Panc1 (cell line): ENCODE results near the gene PARP8. TPM values are rescaled to one million over a fixed set of nuclear protein-coding genes. Genes with fewer than 3 reads are reported as not detected.
"Not testable (repeated sequence)": the region's sequence is repeated elsewhere in the genome, so short reads cannot be mapped to it uniquely, and the experiment has no call there.

Experiments
- ATAC-seq: fragments of 200-7000 bp; cut with Tn5 transposase; 2 replicates; pipeline ENCODE4 v1.9.1; 2020; ENCODE audit warnings: mild to moderate bottlenecking, moderate library complexity
- BruUV-seq: library from RNA; stranded (reverse); fragments of 400-500 nt; replicated peaks from 2 replicates; lab custom pipeline; 2021; lab: Mats Ljungman, UMichigan
- CTCF ChIA-PET: fragments of 300-600 bp; sonication (Branson Sonifier 250); formaldehyde crosslinking; loops from one replicate; lab custom pipeline; 2022; ENCODE audit warnings: antibody characterized with exemption; lab: Charles Lee
- POLR2A ChIA-PET: fragments of 300-600 bp; sonication (Branson Sonifier 250); formaldehyde crosslinking; loops from one replicate; lab custom pipeline; 2022; ENCODE audit warnings: antibody characterized with exemption; lab: Charles Lee
- DNase-seq: peaks from one replicate; pipeline ENCODE4 v3.0.0-alpha.2; 2010; ENCODE audit warnings: low read depth, low spot score
- H3K27ac ChIP-seq: 2 replicates; pipeline ENCODE4 v1.5.1; 2011; ENCODE audit warnings: mild to moderate bottlenecking, low read length, inconsistent platforms
- H3K27me3 ChIP-seq: fragments of 200-500 bp; sonication (Bioruptor generic); 2 replicates; pipeline ENCODE4 v1.6.0; 2014; ENCODE audit warnings: low read length, inconsistent platforms; ENCODE audit not compliant: control insufficient read depth, insufficient read depth
- H3K36me3 ChIP-seq: fragments of 200-500 bp; sonication (Bioruptor generic); 2 replicates; pipeline ENCODE4 v1.5.1; 2014; ENCODE audit warnings: inconsistent platforms, mild to moderate bottlenecking, low read length, moderate library complexity; ENCODE audit not compliant: control insufficient read depth, insufficient read depth
- H3K4me1 ChIP-seq: 2 replicates; pipeline ENCODE4 v1.5.1; 2011; ENCODE audit warnings: inconsistent platforms, mild to moderate bottlenecking, low read length, moderate library complexity; ENCODE audit not compliant: control insufficient read depth, insufficient read depth
- H3K4me3 ChIP-seq, 2 experiments: 2 replicates each; pipeline ENCODE4 v1.5.1; 2011 to 2012; ENCODE audit warnings: low read depth in 2 of 2, low read length in 2 of 2, mild to moderate bottlenecking in 2 of 2, inconsistent platforms in 1 of 2, moderate library complexity in 1 of 2
- H3K9me3 ChIP-seq: fragments of 200-500 bp; sonication (Bioruptor generic); 2 replicates; pipeline ENCODE4 v1.5.1; 2014; ENCODE audit warnings: low read depth, mild to moderate bottlenecking, inconsistent platforms, low read length, moderate library complexity; ENCODE audit not compliant: control insufficient read depth, insufficient read depth
- POLR2AphosphoS5 ChIP-seq: IDR thresholded peaks from 2 replicates; pipeline ENCODE4 v1.6.1; 2012; ENCODE audit warnings: mild to moderate bottlenecking, low read depth, low read length, moderate library complexity
- SIN3A ChIP-seq: IDR thresholded peaks from 2 replicates; pipeline ENCODE4 v1.6.1; 2012; ENCODE audit warnings: low read depth, mild to moderate bottlenecking, low read length, moderate library complexity, borderline replicate concordance; ENCODE audit not compliant: insufficient read depth
- TCF7L2 ChIP-seq: IDR thresholded peaks from 2 replicates; pipeline ENCODE4 v1.6.1; 2011; ENCODE audit warnings: mild to moderate bottlenecking, low read depth, low read length, inconsistent platforms
- in situ Hi-C: cut with HindIII; loops from 2 replicates; pipeline ENCODE4 v1.10.0; 2016; ENCODE audit warnings: low sequenced_read_pairs, low pct_unique_long_range_greater_than_20kb
- intact Hi-C: fragments of 100-400 bp; cut with micrococcal nuclease; formaldehyde crosslinking; loops from one replicate; pipeline ENCODE4 v1.10.0; 2022; ENCODE audit not compliant: unreplicated experiment
- total RNA-seq: library from RNA; stranded (reverse); gene quantifications from one replicate; pipeline ENCODE4 v1.2.1, GENCODE V29; 2021; ENCODE audit not compliant: unreplicated experiment
- TF ChIP-seq, protein P1 (sequence below): fragments of 450-650 bp; IDR thresholded peaks from 2 replicates; pipeline ENCODE4 v1.5.1; 2017; ENCODE audit warnings: mild to moderate bottlenecking
- TF ChIP-seq, protein P2 (sequence below), 2 experiments: IDR thresholded peaks; 2 replicates each; pipeline ENCODE4 v1.6.1; 2011 to 2012; ENCODE audit warnings: low read depth in 2 of 2, control low read depth in 1 of 2, low read length in 1 of 2, mild to moderate bottlenecking in 1 of 2, moderate library complexity in 1 of 2; ENCODE audit not compliant: insufficient read depth in 1 of 2

Gene PARP8
- total RNA-seq, 1 experiment from 2014 or later: 20.2 TPM

DNA sequence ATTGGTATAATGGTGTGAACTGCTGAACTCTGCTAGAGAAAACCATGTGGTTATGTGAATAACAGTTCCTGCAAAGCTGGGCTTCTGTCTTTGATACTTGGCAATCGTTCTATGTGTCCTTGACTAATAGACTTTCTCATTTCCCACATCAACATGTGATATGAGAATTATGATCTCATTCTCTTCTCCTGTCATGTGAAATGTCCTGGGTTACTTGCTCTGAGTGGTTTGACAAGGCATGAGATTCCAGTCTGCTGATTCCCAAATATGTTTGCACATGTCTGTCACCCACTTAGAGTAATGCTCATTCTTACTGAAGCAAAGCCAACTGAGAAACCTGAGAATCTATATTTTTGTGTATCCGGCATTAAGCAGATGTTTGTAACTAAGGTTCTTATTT is 141.2 kb downstream of the PARP8 start:
- no peaks in the 10 kb centered on the region; the same call in 1 of the 2 replicates for H3K36me3 ChIP-seq
- no peaks in the 10 kb centered on the region for H3K4me1 ChIP-seq
- no TSS peak for BruUV-seq
- ATAC-seq: no peak
- no peak overlapping the region for H3K27ac ChIP-seq
- intact Hi-C loops: no loop called here
- POLR2A ChIA-PET: no interaction called here
- no peaks in the 10 kb centered on the region for H3K27me3 ChIP-seq
- H3K9me3 ChIP-seq: peaks cover 5% of the 10 kb centered on the region
- in situ Hi-C loops: no loop called here
- TF ChIP-seq, protein P1, sequence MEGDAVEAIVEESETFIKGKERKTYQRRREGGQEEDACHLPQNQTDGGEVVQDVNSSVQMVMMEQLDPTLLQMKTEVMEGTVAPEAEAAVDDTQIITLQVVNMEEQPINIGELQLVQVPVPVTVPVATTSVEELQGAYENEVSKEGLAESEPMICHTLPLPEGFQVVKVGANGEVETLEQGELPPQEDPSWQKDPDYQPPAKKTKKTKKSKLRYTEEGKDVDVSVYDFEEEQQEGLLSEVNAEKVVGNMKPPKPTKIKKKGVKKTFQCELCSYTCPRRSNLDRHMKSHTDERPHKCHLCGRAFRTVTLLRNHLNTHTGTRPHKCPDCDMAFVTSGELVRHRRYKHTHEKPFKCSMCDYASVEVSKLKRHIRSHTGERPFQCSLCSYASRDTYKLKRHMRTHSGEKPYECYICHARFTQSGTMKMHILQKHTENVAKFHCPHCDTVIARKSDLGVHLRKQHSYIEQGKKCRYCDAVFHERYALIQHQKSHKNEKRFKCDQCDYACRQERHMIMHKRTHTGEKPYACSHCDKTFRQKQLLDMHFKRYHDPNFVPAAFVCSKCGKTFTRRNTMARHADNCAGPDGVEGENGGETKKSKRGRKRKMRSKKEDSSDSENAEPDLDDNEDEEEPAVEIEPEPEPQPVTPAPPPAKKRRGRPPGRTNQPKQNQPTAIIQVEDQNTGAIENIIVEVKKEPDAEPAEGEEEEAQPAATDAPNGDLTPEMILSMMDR: no peak
- TF ChIP-seq, protein P2, sequence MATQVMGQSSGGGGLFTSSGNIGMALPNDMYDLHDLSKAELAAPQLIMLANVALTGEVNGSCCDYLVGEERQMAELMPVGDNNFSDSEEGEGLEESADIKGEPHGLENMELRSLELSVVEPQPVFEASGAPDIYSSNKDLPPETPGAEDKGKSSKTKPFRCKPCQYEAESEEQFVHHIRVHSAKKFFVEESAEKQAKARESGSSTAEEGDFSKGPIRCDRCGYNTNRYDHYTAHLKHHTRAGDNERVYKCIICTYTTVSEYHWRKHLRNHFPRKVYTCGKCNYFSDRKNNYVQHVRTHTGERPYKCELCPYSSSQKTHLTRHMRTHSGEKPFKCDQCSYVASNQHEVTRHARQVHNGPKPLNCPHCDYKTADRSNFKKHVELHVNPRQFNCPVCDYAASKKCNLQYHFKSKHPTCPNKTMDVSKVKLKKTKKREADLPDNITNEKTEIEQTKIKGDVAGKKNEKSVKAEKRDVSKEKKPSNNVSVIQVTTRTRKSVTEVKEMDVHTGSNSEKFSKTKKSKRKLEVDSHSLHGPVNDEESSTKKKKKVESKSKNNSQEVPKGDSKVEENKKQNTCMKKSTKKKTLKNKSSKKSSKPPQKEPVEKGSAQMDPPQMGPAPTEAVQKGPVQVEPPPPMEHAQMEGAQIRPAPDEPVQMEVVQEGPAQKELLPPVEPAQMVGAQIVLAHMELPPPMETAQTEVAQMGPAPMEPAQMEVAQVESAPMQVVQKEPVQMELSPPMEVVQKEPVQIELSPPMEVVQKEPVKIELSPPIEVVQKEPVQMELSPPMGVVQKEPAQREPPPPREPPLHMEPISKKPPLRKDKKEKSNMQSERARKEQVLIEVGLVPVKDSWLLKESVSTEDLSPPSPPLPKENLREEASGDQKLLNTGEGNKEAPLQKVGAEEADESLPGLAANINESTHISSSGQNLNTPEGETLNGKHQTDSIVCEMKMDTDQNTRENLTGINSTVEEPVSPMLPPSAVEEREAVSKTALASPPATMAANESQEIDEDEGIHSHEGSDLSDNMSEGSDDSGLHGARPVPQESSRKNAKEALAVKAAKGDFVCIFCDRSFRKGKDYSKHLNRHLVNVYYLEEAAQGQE (IDR thresholded peaks at IDR 0.05; ENCODE audit: insufficient read depth in 1 of 2, low read depth in 2 of 2, low read length in 1 of 2): no peak
- TF ChIP-seq POLR2AphosphoS5 (no peak), SIN3A (no peak), TCF7L2 (no peak)
- CTCF ChIA-PET: no interaction called here
- H3K4me3 ChIP-seq: no peak overlapping the region
- DNase-seq: no peak

GRCh38 chr5:50808406-50808805 is 142.0 kb downstream of the PARP8 start:
- ATAC-seq: no peak

DNA sequence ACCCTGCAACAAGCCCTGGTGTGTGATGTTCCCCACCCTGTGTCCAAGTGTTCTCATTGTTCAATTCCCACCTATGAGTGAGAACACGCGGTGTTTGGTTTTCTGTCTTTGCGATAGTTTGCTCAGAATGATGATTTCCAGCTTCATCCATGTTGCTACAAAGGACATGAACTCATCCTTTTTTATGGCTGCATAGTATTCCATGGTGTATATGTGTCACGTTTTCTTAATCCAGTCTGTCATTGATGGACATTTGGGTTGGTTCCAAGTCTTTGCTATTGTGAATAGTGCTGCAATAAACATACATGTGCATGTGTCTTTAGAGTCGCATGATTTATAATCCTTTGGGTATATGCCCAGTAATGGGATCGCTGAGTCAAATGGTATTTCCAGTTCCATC is 145.3 kb downstream of the PARP8 start:
- H3K4me1 ChIP-seq, CTCF ChIA-PET, BruUV-seq, POLR2A ChIA-PET, H3K27me3 ChIP-seq, intact Hi-C loops, ATAC-seq, in situ Hi-C loops, H3K36me3 ChIP-seq, DNase-seq, H3K9me3 ChIP-seq, H3K4me3 ChIP-seq, H3K27ac ChIP-seq: not testable (repeated sequence)

More at GRCh38 chr5:50808406-50808805, 142.0 kb downstream of the PARP8 start:
- TF ChIP-seq, protein P1: no peak
- TF ChIP-seq SIN3A (no peak), POLR2AphosphoS5 (no peak), TCF7L2 (no peak)
- TF ChIP-seq, protein P2 (IDR thresholded peaks at IDR 0.05; ENCODE audit: insufficient read depth in 1 of 2, low read depth in 2 of 2, low read length in 1 of 2): no peak
- Histone ChIP-seq H3K4me1 (no peaks in the 10 kb centered on the region), H3K9me3 (no peaks in the 10 kb centered on the region), H3K27ac (no peak overlapping the region), H3K27me3 (no peaks in the 10 kb centered on the region), H3K4me3 (no peak overlapping the region), H3K36me3 (no peaks in the 10 kb centered on the region; the same call in 1 of the 2 replicates)
- ChIA-PET POLR2A (no interaction called here), CTCF (no interaction called here)
- no TSS peak for BruUV-seq
- in situ Hi-C loops: no loop called here
- intact Hi-C loops: no loop called here
- no peak for DNase-seq
